GM23338 (cell line): Measurements from ENCODE around the gene TRIO. TPM values are rescaled to one million over a fixed set of nuclear protein-coding genes. Genes with fewer than 3 reads are reported as not detected.

Experiments used
- ATAC-seq: fragments of 200-7000 bp; cut with Tn5 transposase; 3 replicates; pipeline ENCODE4 v1.9.1; 2020
- DNase-seq: peaks from one replicate; pipeline ENCODE4 v3.0.0-alpha.2; 2015; ENCODE audit warnings: low spot score
- H2AFZ ChIP-seq: fragments of 200-600 bp; sonication (generic); 2 replicates; pipeline ENCODE4 v1.8.0; 2016; ENCODE audit warnings: antibody characterized with exemption, mild to moderate bottlenecking, moderate library complexity
- H3F3A ChIP-seq: fragments of 200-600 bp; sonication (generic); replicated peaks from 2 replicates; pipeline ENCODE4 v1.8.0; 2017; ENCODE audit warnings: antibody characterized with exemption, mixed run types, low read depth
- H3K27ac ChIP-seq: fragments of 200-600 bp; sonication (generic); 2 replicates; pipeline ENCODE4 v1.6.1; 2016; ENCODE audit warnings: low read depth
- H3K27me3 ChIP-seq: fragments of 200-600 bp; sonication (generic); 2 replicates; pipeline ENCODE4 v1.8.0; 2016; ENCODE audit warnings: mild to moderate bottlenecking, mixed run types, moderate library complexity; ENCODE audit not compliant: insufficient read depth
- H3K36me3 ChIP-seq: fragments of 200-600 bp; sonication (generic); 2 replicates; pipeline ENCODE4 v1.8.0; 2016; ENCODE audit warnings: mild to moderate bottlenecking; ENCODE audit not compliant: insufficient read depth
- H3K4me1 ChIP-seq: fragments of 200-600 bp; sonication (generic); 2 replicates; pipeline ENCODE4 v1.8.0; 2016; ENCODE audit warnings: mild to moderate bottlenecking, moderate library complexity; ENCODE audit not compliant: insufficient read depth
- H3K4me2 ChIP-seq: fragments of 200-600 bp; sonication (generic); 2 replicates; pipeline ENCODE4 v1.7.1; 2017; ENCODE audit warnings: mixed run types
- H3K4me3 ChIP-seq: fragments of 200-600 bp; sonication (generic); 2 replicates; pipeline ENCODE4 v1.6.1; 2016; ENCODE audit warnings: mixed run types
- H3K79me2 ChIP-seq: fragments of 200-600 bp; sonication (generic); replicated peaks from 2 replicates; pipeline ENCODE4 v1.8.0; 2017; ENCODE audit warnings: mild to moderate bottlenecking; ENCODE audit not compliant: insufficient read depth
- H3K9me2 ChIP-seq: fragments of 200-600 bp; sonication (generic); 2 replicates; pipeline ENCODE4 v1.8.0; 2017; ENCODE audit not compliant: insufficient read depth
- H4K20me1 ChIP-seq: fragments of 200-600 bp; sonication (generic); replicated peaks from 2 replicates; pipeline ENCODE4 v1.8.0; 2017; ENCODE audit warnings: mild to moderate bottlenecking; ENCODE audit not compliant: insufficient read depth
- H3K27ac Mint-ChIP-seq: 2 replicates; pipeline ENCODE4 v1.8.0; 2020; ENCODE audit warnings: inconsistent platforms, mild to moderate bottlenecking, moderate library complexity, mixed read lengths
- H3K27me3 Mint-ChIP-seq: 3 replicates; pipeline ENCODE4 v1.8.0; 2022; ENCODE audit warnings: low read depth, mild to moderate bottlenecking, moderate library complexity, mixed read lengths, inconsistent platforms; ENCODE audit not compliant: insufficient read depth, poor library complexity
- H3K36me3 Mint-ChIP-seq: 3 replicates; pipeline ENCODE4 v1.8.0; 2021; ENCODE audit warnings: low read depth, mild to moderate bottlenecking, inconsistent platforms, moderate library complexity, mixed read lengths
- H3K4me1 Mint-ChIP-seq: 3 replicates; pipeline ENCODE4 v1.8.0; 2020; ENCODE audit warnings: mild to moderate bottlenecking, inconsistent platforms, mixed read lengths
- H3K4me3 Mint-ChIP-seq: 3 replicates; pipeline ENCODE4 v1.8.0; 2021; ENCODE audit warnings: moderate library complexity, mild to moderate bottlenecking, inconsistent platforms, mixed read lengths
- H3K9me3 Mint-ChIP-seq: 3 replicates; pipeline ENCODE4 v1.8.0; 2020; ENCODE audit warnings: moderate library complexity, mild to moderate bottlenecking, inconsistent platforms, mixed read lengths
- CREB1 ChIP-seq: fragments of 250-450 bp; sonication (Bioruptor Pico); IDR thresholded peaks from 2 replicates; pipeline ENCODE4 v1.5.0; 2020; ENCODE audit warnings: low read depth, mild to moderate bottlenecking, moderate library complexity
- EZH2 ChIP-seq: fragments of 200-600 bp; sonication (generic); IDR thresholded peaks from one replicate; pipeline ENCODE4 v1.8.0; 2017; ENCODE audit warnings: antibody characterized with exemption, mild to moderate bottlenecking, low read depth; ENCODE audit not compliant: unreplicated experiment
- EZH2phosphoT487 ChIP-seq: fragments of 200-600 bp; sonication (generic); IDR thresholded peaks from one replicate; pipeline ENCODE4 v1.8.1; 2018; ENCODE audit warnings: antibody characterized with exemption; ENCODE audit not compliant: unreplicated experiment
- ZNF114 ChIP-seq: fragments of 250-450 bp; sonication (Bioruptor Pico); IDR thresholded peaks from 2 replicates; pipeline ENCODE4 v1.5.0; 2020; ENCODE audit warnings: mild to moderate bottlenecking, moderate library complexity
- ZNF462 ChIP-seq: fragments of 250-450 bp; sonication (Bioruptor Pico); IDR thresholded peaks from 2 replicates; pipeline ENCODE4 v1.5.0; 2020; ENCODE audit warnings: mild to moderate bottlenecking, moderate library complexity
- polyA plus RNA-seq: library from polyadenylated mRNA; unstranded; fragments of >200 nt; fragmentation: Nextera tagmentation; extraction: Ambion mirVana; gene quantifications from 2 replicates; pipeline ENCODE4 v1.2.1, GENCODE V29; 2016
- total RNA-seq: library from RNA; depleted of rRNA; stranded (reverse); fragments of >200 nt; shearing (Covaris generic); gene quantifications from 2 replicates; pipeline ENCODE4 v1.2.3, GENCODE V29; 2014
- TF ChIP-seq, protein P1 (sequence below): IDR thresholded peaks from one replicate; pipeline ENCODE4 v1.6.1; 2018; ENCODE audit warnings: antibody characterized with exemption; ENCODE audit not compliant: unreplicated experiment
- TF ChIP-seq, protein P2 (sequence below), 2 experiments: fragments of 200-600 bp in 1 of 2; sonication (generic) in 1 of 2; conservative IDR thresholded peaks; 2 replicates each; pipeline versions ENCODE4 v1.5.1 to v1.6.1; 2016 to 2017; ENCODE audit warnings: antibody characterized with exemption in 2 of 2, low read depth in 2 of 2, mild to moderate bottlenecking in 2 of 2, moderate library complexity in 1 of 2

The TRIO gene
- total and polyA plus RNA-seq, 2 experiments from 2014 or later: 13.8 to 113 TPM

DNA sequence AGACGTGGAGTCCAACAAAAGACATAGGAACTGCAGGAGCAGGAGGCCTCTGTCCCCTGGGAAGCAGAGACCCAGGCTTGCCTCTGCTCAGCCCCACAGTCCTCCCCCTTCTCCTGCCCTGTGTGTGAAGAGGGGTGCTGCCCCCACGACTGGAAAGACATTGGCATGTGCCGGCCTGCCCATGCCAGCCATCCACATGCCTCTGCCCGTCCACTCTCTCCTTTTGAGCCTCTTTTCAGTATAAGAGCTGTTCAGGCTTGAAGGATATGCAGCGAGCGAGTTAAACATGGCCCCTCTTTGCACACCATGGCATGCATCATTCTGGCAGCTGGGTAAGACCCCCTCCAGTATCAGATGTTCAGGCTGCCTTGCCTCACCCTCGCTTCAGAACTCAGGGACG, 278.7 kb downstream of the TRIO start (continued):
- TF ChIP-seq, protein P1, sequence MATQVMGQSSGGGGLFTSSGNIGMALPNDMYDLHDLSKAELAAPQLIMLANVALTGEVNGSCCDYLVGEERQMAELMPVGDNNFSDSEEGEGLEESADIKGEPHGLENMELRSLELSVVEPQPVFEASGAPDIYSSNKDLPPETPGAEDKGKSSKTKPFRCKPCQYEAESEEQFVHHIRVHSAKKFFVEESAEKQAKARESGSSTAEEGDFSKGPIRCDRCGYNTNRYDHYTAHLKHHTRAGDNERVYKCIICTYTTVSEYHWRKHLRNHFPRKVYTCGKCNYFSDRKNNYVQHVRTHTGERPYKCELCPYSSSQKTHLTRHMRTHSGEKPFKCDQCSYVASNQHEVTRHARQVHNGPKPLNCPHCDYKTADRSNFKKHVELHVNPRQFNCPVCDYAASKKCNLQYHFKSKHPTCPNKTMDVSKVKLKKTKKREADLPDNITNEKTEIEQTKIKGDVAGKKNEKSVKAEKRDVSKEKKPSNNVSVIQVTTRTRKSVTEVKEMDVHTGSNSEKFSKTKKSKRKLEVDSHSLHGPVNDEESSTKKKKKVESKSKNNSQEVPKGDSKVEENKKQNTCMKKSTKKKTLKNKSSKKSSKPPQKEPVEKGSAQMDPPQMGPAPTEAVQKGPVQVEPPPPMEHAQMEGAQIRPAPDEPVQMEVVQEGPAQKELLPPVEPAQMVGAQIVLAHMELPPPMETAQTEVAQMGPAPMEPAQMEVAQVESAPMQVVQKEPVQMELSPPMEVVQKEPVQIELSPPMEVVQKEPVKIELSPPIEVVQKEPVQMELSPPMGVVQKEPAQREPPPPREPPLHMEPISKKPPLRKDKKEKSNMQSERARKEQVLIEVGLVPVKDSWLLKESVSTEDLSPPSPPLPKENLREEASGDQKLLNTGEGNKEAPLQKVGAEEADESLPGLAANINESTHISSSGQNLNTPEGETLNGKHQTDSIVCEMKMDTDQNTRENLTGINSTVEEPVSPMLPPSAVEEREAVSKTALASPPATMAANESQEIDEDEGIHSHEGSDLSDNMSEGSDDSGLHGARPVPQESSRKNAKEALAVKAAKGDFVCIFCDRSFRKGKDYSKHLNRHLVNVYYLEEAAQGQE: no peak
- no peak for TF ChIP-seq EZH2phosphoT487

- H4K20me1 ChIP-seq: peaks cover 3% of the 10 kb centered on the region; the same call in 1 of the 2 replicates
- no peak overlapping the region for H3K27ac Mint-ChIP-seq
- ATAC-seq: no peak
Measured at GRCh38 chr5:14424011-14424685, 281.0 kb downstream of the TRIO start.

More at GRCh38 chr5:14424011-14424685, 281.0 kb downstream of the TRIO start:
- H3F3A ChIP-seq: no peaks in the 10 kb centered on the region
- H2AFZ ChIP-seq: no peak overlapping the region
- peaks cover 28% of the 10 kb centered on the region for H3K4me1 Mint-ChIP-seq
- H3K36me3 Mint-ChIP-seq: peaks cover 44% of the 10 kb centered on the region
- no peak overlapping the region for H3K27ac ChIP-seq
- H3K4me1 ChIP-seq: no peaks in the 10 kb centered on the region
- no peaks in the 10 kb centered on the region for H3K27me3 ChIP-seq
- no peaks in the 10 kb centered on the region; the same call in 2 of the 3 replicates for H3K9me3 Mint-ChIP-seq
- no peak overlapping the region for H3K4me2 ChIP-seq
- DNase-seq: no peak
- no peak overlapping the region for H3K4me3 Mint-ChIP-seq
- no peaks in the 10 kb centered on the region for H3K9me2 ChIP-seq
- no peak overlapping the region for H3K4me3 ChIP-seq
- H3K27me3 Mint-ChIP-seq: peaks cover 7% of the 10 kb centered on the region
- no peaks in the 10 kb centered on the region for H3K79me2 ChIP-seq
- TF ChIP-seq CREB1 (no peak), ZNF462 (CRISPR knock-in tag) (no peak), EZH2phosphoT487 (no peak), ZNF114 (CRISPR knock-in tag) (no peak), EZH2 (no peak)
- TF ChIP-seq, protein P1: no peak
- TF ChIP-seq, protein P2, sequence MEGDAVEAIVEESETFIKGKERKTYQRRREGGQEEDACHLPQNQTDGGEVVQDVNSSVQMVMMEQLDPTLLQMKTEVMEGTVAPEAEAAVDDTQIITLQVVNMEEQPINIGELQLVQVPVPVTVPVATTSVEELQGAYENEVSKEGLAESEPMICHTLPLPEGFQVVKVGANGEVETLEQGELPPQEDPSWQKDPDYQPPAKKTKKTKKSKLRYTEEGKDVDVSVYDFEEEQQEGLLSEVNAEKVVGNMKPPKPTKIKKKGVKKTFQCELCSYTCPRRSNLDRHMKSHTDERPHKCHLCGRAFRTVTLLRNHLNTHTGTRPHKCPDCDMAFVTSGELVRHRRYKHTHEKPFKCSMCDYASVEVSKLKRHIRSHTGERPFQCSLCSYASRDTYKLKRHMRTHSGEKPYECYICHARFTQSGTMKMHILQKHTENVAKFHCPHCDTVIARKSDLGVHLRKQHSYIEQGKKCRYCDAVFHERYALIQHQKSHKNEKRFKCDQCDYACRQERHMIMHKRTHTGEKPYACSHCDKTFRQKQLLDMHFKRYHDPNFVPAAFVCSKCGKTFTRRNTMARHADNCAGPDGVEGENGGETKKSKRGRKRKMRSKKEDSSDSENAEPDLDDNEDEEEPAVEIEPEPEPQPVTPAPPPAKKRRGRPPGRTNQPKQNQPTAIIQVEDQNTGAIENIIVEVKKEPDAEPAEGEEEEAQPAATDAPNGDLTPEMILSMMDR (conservative IDR thresholded peaks at IDR 0.05; ENCODE audit: low read depth in 2 of 2): no peak
- no peaks in the 10 kb centered on the region for H3K36me3 ChIP-seq
